GM19455 (cell line): ENCODE results near the gene BTBD9.

Experiments
- ATAC-seq: cut with Tn5 transposase; IDR thresholded peaks from one replicate; pipeline ENCODE4 v1.9.1; 2021; ENCODE audit not compliant: unreplicated experiment

BTBD9 gene

GRCh38 chr6:38155621-38156204 is 484.0 kb downstream of the BTBD9 start:
- ATAC-seq, result no peak

DNA sequence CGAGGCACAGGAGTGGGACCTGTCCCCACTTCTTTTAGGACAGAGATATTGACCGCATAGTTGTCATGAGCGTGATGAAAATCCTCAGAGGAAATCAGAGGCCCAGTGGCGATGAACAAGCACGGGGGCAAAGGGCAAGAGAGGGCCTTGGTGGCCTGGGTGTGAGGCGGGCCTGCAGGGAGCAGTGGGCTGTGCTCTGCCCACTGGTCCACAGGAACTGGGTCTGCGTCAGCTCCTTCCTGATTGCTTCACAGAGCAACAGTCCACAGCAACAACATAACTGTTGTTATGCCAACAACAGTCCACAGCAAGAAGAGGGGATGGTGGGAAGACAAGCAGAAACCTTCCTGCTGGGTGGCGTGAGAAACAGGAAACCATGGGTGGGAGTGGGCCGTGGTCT is 484.6 kb downstream of the BTBD9 start:
- no peak for ATAC-seq

DNA sequence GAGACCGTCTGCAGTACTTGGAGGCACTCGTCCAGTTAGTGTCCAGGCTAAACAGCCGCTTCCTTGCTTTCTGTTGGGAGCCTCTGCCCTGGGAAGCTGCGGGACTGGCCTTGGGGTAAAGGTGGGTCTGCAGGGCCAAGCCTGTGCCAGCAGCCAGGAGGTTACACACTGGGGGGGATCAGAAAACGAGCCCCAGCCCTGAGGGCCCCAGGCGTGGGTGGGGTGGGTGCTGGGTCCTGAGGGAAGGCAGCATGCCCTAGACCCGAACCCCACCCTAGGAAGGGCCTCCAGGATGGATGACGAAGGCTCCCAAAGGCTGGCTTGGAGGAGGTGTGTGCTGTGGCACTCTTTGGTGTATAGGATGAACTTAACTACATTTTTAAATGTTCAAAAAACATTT is 485.0 kb downstream of the BTBD9 start:
- ATAC-seq, result no peak

DNA sequence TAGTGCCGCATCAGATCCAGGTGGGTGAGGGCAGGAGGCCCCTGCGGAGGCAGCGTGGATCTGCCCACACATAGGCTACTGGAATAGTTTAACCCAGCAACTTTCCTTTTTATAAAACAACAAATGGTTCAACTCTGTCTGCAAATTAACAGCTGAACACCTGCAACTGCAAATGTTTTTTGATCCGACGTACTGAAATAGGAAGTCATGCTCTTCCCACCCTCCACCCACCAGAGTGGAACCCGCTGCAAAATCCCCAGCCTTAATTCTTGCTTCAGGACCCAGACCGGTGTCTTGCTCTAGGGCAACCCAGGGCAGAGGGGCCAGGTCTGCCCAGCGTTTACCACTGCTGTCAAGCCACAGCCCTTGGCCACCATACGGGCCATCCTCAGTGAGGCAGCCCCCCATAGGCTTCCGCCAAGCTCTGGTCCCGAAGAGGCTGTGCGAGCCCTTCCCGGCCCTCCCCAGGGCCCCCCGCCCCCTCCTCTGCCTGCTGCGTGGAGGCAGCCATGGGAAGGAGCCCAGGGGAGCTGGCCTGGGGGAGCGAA is 485.9 kb downstream of the BTBD9 start:
- ATAC-seq, result no peak

DNA sequence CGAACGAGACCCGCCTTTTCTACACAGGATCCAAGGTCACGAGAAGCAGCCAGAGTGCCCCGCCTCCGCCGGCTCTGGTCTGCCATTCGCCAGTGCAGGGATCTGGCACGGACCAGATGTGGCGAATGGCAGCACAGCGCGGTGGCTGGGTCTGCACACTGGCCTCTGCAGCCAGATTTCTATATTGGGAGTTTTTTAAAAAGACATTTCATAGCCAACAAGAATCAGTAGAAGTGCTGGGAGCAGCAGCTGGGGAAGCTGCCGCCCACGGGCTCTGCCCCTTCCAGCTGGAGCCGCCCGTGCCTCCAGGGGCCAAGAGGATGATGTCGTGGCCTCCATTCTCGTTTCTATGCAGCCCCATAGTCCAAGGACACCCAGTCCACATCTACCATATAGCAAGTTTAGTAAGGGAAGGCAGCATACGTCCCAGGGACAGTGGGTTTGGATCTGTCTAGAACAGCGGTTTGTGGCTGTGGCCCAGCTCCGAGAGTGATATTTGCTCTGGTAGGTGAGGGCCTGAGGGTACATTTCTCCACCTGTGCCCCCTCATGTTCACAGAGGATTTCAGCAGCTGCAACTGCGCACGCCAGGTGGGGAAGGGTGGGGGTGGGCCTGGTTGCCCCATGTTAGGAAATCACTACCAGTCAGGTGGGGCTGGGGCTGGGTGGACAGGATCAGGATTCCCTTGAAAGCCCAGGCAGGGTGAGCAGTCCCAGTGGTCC is 486.5 kb downstream of the BTBD9 start:
- ATAC-seq, result no peak

DNA sequence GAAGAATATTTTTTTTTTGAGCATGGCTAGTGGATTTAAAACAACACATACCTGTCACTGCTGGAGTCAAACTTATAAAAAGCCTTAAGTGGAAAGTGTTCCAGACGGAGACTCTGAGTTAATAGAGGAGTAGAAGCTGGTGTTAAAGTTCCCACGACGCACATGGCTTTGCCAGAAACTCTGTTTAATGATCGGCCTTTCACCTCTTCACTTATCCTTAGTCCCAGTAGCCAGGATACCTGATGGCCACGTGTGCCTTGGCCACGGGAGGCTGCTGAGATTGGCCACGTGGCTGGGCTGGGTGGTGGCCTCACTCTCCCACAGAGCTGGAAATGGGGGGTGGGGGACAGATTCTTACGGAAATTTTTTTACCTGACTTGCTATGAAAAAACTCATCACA is 487.1 kb downstream of the BTBD9 start:
- no peak for ATAC-seq

DNA sequence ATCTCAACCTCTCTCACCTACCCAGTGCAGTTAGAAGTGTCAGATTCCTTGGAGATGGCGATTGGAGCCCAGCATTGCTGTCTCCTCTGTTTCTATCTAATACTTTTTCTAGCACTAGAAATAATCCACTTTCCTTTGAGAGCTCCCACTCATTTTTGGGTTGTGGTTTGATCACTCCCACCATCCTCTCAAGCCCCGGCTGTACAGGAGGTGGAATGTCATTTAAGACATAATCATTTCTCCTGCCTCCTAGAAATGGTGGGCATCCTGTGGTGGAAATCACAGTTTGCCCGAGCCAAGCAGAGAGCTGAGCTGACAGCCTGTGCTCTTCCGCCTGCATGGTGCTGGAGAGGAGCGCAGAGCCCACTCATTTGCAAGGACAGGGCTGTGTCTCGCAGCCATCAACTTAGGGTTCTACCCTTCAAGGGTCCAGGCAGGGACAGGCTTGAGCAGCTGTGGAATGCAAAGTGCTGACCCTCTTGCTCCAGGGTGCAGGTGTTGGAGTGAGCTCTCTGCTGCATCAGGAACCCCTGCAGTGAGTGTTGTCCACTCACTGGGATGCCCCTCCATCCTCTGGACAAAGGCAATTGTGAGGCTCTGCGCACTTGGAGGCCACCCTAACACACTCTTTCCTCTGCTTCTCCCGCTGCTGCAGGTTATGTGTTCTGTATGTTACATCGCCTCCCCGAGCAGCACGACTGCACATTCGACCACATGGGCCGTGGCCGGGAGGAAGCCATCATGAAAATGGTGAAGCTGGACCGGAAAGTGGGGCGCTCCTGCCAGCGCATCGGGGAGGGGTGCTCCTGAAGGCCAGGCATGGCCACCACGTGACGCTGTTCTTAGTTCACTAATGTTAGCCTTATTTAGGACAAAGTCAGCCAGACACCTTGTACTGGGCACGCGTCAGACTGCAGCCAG is 487.9 kb downstream of the BTBD9 start:
- no peak for ATAC-seq

DNA sequence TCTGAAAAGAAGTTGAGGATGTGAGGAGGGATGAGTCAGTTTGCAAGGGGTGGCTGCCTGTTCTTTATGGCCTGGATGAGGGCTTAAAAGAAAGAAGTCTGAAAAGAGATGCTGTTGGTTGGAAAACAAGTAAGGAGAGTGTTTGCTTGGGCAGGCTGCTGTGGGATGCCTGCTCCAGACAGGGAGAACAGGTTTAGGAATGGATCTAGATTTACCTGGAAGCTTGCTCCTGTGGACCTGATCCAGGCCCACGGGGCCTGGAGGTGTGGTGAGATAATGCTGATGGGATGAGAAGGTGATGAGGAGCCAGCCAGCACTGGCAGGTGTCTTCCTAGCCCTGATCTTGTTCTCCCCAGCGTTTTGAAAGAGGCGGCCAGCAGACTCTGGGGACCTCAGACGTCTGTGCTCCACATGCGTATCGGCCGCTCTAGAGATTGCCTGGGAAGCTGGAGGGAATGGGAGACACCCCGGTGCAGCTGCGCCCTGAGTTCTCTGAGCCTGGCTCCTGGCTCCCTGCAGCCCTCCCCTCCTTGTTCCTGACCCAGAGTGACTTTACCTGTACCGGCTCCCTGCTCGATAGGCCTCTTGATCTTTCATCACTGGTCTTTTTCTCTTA is 488.9 kb downstream of the BTBD9 start:
- no peak for ATAC-seq

DNA sequence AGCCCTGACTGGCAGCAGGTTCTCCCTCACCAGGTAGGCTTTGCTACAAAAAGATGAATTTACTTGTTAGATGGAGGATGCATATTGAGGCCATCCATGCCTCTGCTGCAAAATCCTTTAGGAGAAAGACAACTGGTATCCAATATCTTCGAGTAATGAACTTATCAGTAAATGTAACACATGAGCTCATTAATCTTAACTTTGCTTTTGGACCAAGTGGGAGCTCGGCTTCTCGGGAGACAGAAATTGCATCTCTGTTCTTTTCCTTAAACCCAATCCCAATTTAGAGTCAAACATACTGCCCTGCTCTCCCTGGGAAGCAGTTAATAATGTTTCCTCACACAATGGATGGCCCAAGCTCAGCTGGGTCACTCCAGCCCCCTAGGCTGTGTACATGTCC is 489.7 kb downstream of the BTBD9 start:
- no peak for ATAC-seq

GRCh38 chr6:38149531-38149930 is 490.2 kb downstream of the BTBD9 start:
- no peak for ATAC-seq

DNA sequence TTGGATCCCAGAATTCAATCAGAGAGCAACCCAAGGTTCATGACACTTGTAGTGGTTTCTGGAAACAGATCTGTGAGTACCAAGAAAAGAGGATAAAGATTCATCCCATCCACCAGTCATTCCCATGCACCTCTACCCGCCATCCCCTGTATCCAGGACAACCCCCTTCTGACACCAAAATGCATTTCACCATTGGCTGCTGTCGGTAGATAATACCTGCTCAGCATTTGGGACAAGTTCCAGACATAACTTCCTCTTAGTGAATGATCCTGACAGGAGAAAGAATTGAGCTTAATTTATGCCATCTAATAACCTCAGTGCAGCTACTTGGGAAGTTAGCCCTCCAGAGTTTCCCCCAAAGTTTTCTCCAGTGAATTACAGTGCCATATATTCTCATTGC is 491.1 kb downstream of the BTBD9 start:
- ATAC-seq, result no peak

DNA sequence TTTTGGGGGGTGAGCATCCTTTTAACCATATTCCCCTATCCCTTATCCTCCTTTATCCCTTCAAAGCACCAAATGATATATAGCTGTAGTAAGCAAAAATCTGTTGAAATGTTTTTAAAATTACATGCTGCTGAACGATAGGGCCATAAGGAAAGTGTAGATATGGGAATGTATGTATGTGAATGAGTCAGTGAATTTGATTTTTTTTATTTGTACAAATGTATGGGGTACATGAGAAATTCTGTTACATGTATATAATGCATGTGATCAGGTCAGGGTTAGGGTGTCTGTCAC is 493.0 kb downstream of the BTBD9 start:
- ATAC-seq, result no peak

DNA sequence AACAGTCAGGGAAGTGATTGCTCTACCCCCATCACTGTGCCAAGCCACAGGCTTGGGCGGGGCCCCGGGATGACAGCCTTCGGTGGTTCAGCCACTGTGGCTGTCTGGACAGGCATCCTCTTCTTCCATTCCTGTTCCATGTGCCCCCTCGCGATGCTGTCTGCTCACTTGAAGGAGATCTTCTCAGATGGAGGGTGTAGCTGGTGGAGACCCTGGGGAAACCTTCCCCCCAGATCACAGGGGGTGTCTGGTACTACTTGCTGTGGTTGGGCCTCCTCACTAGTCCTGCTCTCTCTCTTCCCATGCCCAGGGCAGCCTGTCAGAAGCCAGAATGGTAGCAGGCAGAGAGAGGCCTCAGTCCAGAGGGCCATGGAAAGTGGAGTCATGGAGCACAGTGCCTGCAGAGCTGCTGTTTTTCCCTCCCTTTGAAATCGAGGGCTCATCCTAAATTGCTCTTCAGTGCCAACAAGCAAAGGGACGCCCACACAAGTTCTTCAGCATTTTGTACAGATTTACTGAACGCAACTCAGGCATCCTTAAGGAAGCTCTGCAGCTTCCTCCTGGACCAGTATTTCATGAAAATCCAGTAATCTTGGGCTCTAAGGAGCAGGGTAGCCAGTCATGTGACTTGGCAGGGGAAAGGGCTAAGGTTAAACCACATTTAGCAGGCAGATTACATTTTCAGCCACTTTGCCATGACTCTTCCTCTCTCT is 493.6 kb downstream of the BTBD9 start:
- ATAC-seq, result no peak

- ATAC-seq, result no peak
These were observed 495.3 kb downstream of the BTBD9 start for GRCh38 chr6:38144365-38144945.

DNA sequence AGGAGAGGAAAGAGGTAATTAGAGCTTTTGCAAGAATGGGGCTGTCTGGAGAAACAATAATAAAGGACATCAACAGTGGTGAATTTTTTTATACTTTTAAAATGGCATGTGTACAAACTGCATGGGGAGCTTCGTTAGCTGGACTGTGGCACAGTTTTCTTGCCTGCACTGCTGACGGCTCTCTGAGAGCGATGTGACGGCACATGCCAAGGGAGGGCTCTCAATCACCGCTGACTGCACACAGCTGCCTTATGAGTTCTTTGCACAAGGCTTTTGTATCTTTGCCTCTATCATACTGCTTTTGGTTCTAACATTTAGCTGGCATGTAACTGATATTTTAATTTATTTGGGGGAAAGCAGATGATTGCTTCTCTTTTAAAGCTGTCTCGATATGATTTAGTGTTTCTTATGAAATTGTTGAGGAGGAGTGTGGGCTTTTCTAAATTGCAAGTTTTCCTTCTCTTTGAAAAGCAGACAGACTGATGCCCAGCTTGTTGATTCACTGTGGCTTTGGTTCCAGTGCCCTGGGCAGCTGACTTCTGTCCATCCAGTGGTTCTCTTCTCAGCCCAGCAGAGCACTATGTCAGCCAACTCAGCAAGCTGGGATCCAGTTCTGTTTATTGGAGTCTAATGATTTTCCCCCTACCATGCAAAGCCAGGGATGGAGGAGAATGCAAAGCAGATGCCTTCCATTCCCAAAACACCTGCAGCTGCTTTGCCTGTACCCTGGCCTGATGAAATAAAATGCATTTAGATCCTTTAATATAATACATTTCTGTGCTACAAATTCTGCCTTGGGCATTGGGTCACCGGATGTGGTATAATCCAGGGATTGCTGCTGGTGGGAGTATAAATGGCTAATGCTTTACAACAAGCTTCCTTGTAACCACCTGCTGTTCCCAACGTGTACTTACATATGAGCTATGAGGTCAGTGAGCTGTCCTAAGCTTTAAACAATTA is 496.3 kb downstream of the BTBD9 start:
- no peak for ATAC-seq

GRCh38 chr6:38142178-38142902 is 497.4 kb downstream of the BTBD9 start:
- no peak for ATAC-seq

GRCh38 chr6:38141716-38142115 is 498.0 kb downstream of the BTBD9 start:
- no peak for ATAC-seq

DNA sequence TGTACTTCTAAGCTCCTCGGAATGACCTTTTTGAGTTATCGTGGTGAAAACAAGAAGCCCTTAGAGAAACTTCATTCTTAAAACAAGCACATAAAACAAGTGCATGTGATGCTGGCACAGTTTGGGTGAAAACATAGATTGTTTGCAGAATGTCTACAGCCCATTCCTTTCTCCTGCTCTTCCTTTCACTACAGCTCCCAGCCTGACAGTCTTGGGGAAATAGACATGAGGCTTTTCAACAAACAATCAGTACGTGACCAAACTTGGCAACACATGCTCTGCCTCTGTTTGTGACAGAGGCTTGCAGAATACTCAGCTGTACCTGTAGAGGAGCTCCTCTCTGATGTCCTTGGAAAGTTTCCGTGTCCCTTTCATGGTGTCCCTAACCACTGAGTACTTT is 498.6 kb downstream of the BTBD9 start:
- no peak for ATAC-seq

DNA sequence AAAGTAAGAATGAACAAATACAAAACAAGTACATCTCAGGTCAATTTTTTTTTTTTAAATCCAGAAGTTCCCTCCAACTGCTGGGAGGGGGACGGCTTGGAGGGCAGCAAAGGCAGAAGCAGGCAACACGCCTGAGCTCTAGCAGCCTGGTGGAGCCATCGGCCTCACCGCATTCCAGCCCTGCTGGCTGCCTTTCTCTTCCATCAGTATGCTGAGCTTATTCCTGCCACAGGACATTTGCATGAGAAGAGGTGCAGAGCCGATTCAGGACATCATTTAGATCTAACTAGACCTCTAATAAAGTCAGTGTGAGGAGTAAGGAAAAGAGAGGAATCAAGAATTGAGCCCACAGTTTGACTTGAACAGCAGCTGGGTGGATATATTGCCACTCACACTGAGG is 501.4 kb downstream of the BTBD9 start:
- no peak for ATAC-seq
